Keratinocyte (primary cell): Measurements from ENCODE around the gene CCDC92B. TPM values are rescaled to one million over a fixed set of nuclear protein-coding genes. Genes with fewer than 3 reads are reported as not detected.
"Not testable (repeated sequence)": the region's sequence is repeated elsewhere in the genome, so short reads cannot be mapped to it uniquely, and the experiment has no call there.

Source experiments
- DNase-seq: peaks from one replicate; pipeline ENCODE4 v3.0.0-alpha.2; 2011; ENCODE audit warnings: low read depth, missing footprints, low spot score
- FAIRE-seq: peaks from 2 replicates; lab custom pipeline; 2011; peaks lifted over from hg19 to GRCh38; lab: Jason Lieb, UNC
- H2AFZ ChIP-seq: 2 replicates; pipeline ENCODE4 v1.6.0; 2012; ENCODE audit warnings: low read length, control low read depth, inconsistent platforms; ENCODE audit not compliant: control insufficient read depth
- H3K27ac ChIP-seq: 2 replicates; pipeline ENCODE4 v1.5.1; 2011; ENCODE audit warnings: low read length; ENCODE audit not compliant: control insufficient read depth, insufficient read depth
- H3K27me3 ChIP-seq: 3 replicates; pipeline ENCODE4 v1.6.0; 2011; ENCODE audit warnings: low read length; ENCODE audit not compliant: control insufficient read depth, insufficient read depth; ENCODE audit errors: extremely low read depth
- H3K36me3 ChIP-seq, 2 experiments: 2 replicates in 1 of 2; 3 replicates in 1 of 2; pipeline ENCODE4 v1.5.1; 2011; ENCODE audit warnings: low read length in 2 of 2, mild to moderate bottlenecking in 1 of 2; ENCODE audit not compliant: control insufficient read depth in 2 of 2, insufficient read depth in 2 of 2; ENCODE audit errors: extremely low read depth in 1 of 2
- H3K4me1 ChIP-seq: 3 replicates; pipeline ENCODE4 v1.5.1; 2011; ENCODE audit warnings: low read length; ENCODE audit not compliant: control insufficient read depth, insufficient read depth; ENCODE audit errors: extremely low read depth
- H3K4me2 ChIP-seq: 3 replicates; pipeline ENCODE4 v1.6.0; 2011; ENCODE audit warnings: low read depth, low read length; ENCODE audit not compliant: control insufficient read depth, insufficient read depth; ENCODE audit errors: extremely low read depth
- H3K4me3 ChIP-seq, 3 experiments: fragments of 200-600 bp in 1 of 3; sonication (generic) in 1 of 3; 2 replicates in 2 of 3; 3 replicates in 1 of 3; pipeline ENCODE4 v1.5.1; 2011 to 2016; ENCODE audit warnings: low read length in 3 of 3, mild to moderate bottlenecking in 3 of 3, control low read depth in 2 of 3, inconsistent platforms in 1 of 3, low read depth in 1 of 3, mixed read lengths in 1 of 3, mixed run types in 1 of 3, moderate library complexity in 1 of 3; ENCODE audit not compliant: control insufficient read depth in 2 of 3, insufficient read depth in 2 of 3; ENCODE audit errors: extremely low read depth in 1 of 3
- H3K79me2 ChIP-seq: 2 replicates; pipeline ENCODE4 v1.6.0; 2012; ENCODE audit warnings: low read length; ENCODE audit not compliant: control insufficient read depth, insufficient read depth
- H3K9ac ChIP-seq: 3 replicates; pipeline ENCODE4 v1.6.0; 2011; ENCODE audit warnings: low read length; ENCODE audit not compliant: control insufficient read depth, insufficient read depth; ENCODE audit errors: extremely low read depth
- H3K9me1 ChIP-seq: 3 replicates; pipeline ENCODE4 v1.6.0; 2011; ENCODE audit warnings: low read length; ENCODE audit not compliant: control insufficient read depth, insufficient read depth; ENCODE audit errors: extremely low read depth
- H3K9me3 ChIP-seq: 2 replicates; pipeline ENCODE4 v1.5.1; 2012; ENCODE audit warnings: low read depth, low read length; ENCODE audit not compliant: control insufficient read depth
- H4K20me1 ChIP-seq: 3 replicates; pipeline ENCODE4 v1.6.0; 2011; ENCODE audit warnings: low read length; ENCODE audit not compliant: control insufficient read depth, insufficient read depth; ENCODE audit errors: extremely low read depth
- CTCF ChIP-seq, 3 experiments: IDR thresholded peaks in 1 of 3; conservative IDR thresholded peaks in 1 of 3; optimal IDR thresholded peaks in 1 of 3; 2 replicates in 2 of 3; 3 replicates in 1 of 3; pipeline versions ENCODE3 to v1.5.1; 2011; ENCODE audit warnings: low read length in 3 of 3, mild to moderate bottlenecking in 3 of 3, moderate library complexity in 2 of 3, control low read depth in 1 of 3, inconsistent platforms in 1 of 3; ENCODE audit not compliant: insufficient read depth in 2 of 3; ENCODE audit errors: extremely low read depth in 1 of 3
- EZH2 ChIP-seq: IDR thresholded peaks from one replicate; pipeline ENCODE4 v1.6.1; 2012; ENCODE audit warnings: inconsistent platforms, mild to moderate bottlenecking, low read length, moderate library complexity
- dilution Hi-C: fragments of 300-500 bp; cut with MboI; formaldehyde crosslinking; loops from one replicate; pipeline ENCODE4 v1.7.0; 2020; ENCODE audit warnings: low sequenced_read_pairs; ENCODE audit not compliant: extremely low pct_ligation_motif_present
- polyA plus RNA-seq, 5 experiments: library from polyadenylated mRNA; depleted of rRNA in 3 of 5; stranded (reverse) in 3 of 5; stranded (forward) in 1 of 5; unstranded in 1 of 5; fragments of >200 nt; gene quantifications; 1 replicate in 1 of 5; 2 replicates in 3 of 5; 3 replicates in 1 of 5; pipeline versions ENCODE4 v1.2.1 to v1.2.3, GENCODE V29; 2011 to 2012; ENCODE audit warnings: missing spikeins in 2 of 5, low read depth in 1 of 5, low replicate concordance in 1 of 5

CCDC92B gene
- polyA plus RNA-seq, 1 donor (not counting 4 experiments of a cell fraction or from before 2014, with no cell fraction given), result not detected

- no peaks in the 10 kb centered on the region for H3K79me2 ChIP-seq
- no peaks in the 10 kb centered on the region for H4K20me1 ChIP-seq
- H3K9me1 ChIP-seq, result no peaks in the 10 kb centered on the region
- FAIRE-seq (peak; percentile 89), DNase-seq (peak; percentile 56)
- no peaks in the 10 kb centered on the region for H3K27me3 ChIP-seq
- H2AFZ ChIP-seq, result peak overlapping the region; percentile 94
- H3K27ac ChIP-seq, result no peak overlapping the region
- dilution Hi-C loops, result no loop called here
- no peaks in the 10 kb centered on the region for H3K36me3 ChIP-seq
- H3K9me3 ChIP-seq, result no peaks in the 10 kb centered on the region
- H3K4me1 ChIP-seq, result no peaks in the 10 kb centered on the region
- no peak overlapping the region for H3K9ac ChIP-seq
- H3K4me2 ChIP-seq, result peak overlapping the region; percentile 39
- TF ChIP-seq CTCF (optimal IDR thresholded peaks at IDR 0.05 in 1 of 3, IDR thresholded peaks at IDR 0.05 in 1 of 3, conservative IDR thresholded peaks at IDR 0.05 in 1 of 3; ENCODE audit: extremely low read depth in 1 of 3, insufficient read depth in 2 of 3, low read length in 3 of 3) (peak; percentile 79 to 94 (median 92)), EZH2 (no peak)
- H3K4me3 ChIP-seq, result no peak overlapping the region
Observed at GRCh38 chr17:2786176-2786881, 36.9 kb upstream of the CCDC92B start.

DNA sequence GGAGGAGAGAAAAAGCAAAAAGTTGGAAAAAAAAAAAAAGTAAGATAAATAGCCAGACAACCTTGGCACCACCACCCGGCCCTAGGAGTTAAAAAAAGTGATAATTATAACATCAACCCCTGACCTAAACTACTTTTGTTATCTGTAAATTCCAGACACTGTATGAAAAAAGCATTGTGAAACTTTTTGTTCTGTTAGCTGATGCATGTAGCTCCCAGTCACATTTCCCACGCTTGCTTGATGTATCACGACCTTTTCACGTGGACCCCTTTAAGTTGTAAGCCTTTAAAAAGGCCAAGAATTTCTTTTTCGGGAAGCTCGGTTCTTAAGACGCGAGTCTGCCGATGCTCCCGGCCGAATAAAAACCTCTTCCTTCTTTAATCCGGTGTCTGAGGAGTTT, 35.9 kb upstream of the CCDC92B start:
- H3K27ac ChIP-seq, DNase-seq, H3K4me2 ChIP-seq, H3K4me3 ChIP-seq, H4K20me1 ChIP-seq, H3K36me3 ChIP-seq, H3K79me2 ChIP-seq, H3K9me1 ChIP-seq, dilution Hi-C loops, H3K4me1 ChIP-seq, H3K9ac ChIP-seq, H3K27me3 ChIP-seq, H2AFZ ChIP-seq, H3K9me3 ChIP-seq, FAIRE-seq: not testable (repeated sequence)

- Histone ChIP-seq H4K20me1 (no peaks in the 10 kb centered on the region), H3K27ac (no peak overlapping the region), H3K79me2 (no peaks in the 10 kb centered on the region), H3K9me3 (no peaks in the 10 kb centered on the region), H3K9me1 (no peaks in the 10 kb centered on the region), H2AFZ (no peak overlapping the region), H3K4me3 (no peak overlapping the region), H3K9ac (no peak overlapping the region), H3K36me3 (no peaks in the 10 kb centered on the region), H3K4me2 (no peak overlapping the region), H3K4me1 (no peaks in the 10 kb centered on the region), H3K27me3 (no peaks in the 10 kb centered on the region)
- dilution Hi-C loops, result no loop called here
- DNase-seq (no peak), FAIRE-seq (no peak)
- no peak for TF ChIP-seq CTCF (optimal IDR thresholded peaks at IDR 0.05 in 1 of 3, IDR thresholded peaks at IDR 0.05 in 1 of 3, conservative IDR thresholded peaks at IDR 0.05 in 1 of 3; ENCODE audit: extremely low read depth in 1 of 3, insufficient read depth in 2 of 3, low read length in 3 of 3)
- no peak for TF ChIP-seq EZH2
Observed at GRCh38 chr17:2784864-2785263, 35.4 kb upstream of the CCDC92B start.
